Pericardium fibroblast (primary cell): ENCODE measurements around the gene SLC39A5. TPM values are rescaled to one million over a fixed set of nuclear protein-coding genes. Genes with fewer than 3 reads are reported as not detected.

ENCODE experiments used
- total RNA-seq: library from RNA; depleted of rRNA; stranded (reverse); fragments of >200 nt; gene quantifications from 2 replicates; pipeline ENCODE4 v1.2.3, GENCODE V29; 2015

The SLC39A5 gene, protein sequence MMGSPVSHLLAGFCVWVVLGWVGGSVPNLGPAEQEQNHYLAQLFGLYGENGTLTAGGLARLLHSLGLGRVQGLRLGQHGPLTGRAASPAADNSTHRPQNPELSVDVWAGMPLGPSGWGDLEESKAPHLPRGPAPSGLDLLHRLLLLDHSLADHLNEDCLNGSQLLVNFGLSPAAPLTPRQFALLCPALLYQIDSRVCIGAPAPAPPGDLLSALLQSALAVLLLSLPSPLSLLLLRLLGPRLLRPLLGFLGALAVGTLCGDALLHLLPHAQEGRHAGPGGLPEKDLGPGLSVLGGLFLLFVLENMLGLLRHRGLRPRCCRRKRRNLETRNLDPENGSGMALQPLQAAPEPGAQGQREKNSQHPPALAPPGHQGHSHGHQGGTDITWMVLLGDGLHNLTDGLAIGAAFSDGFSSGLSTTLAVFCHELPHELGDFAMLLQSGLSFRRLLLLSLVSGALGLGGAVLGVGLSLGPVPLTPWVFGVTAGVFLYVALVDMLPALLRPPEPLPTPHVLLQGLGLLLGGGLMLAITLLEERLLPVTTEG
- total RNA-seq, result not detected in 2 replicates

DNA sequence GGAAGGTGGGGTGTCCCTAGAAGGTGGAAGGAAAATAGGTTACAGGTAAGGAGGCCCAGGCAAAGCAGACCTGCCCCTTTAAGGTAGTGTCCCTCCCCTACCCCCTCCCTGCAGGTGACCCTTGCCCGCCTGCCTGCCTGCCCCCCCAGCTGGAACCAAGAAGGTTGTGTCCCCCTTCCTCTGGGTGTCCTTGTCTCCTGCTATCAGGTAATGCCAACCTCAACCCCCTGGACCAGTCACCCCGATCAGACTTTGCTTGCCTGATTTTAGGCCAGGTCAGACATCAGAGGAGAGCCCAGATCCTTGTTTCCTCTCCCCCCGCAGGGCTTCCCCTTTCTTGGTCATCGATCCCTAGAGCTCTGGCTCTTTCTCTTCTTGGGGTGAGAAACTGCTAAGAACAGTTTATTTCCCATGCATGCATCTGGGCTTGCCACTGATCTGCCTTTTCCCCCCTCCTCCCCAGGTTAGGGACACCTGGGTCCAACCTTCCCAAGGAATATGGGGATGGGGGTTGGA lies at the start of gene SLC39A5:
SLC39A5 (plus strand) TSS at position 136 of the 516 bp plus-strand sequence. CDS start 1,224 bp downstream, outside the sequence.

GRCh38 chr12:56189099-56189917 lies 40.5 kb upstream of the SLC39A5 start, which contains the start of gene SMARCC2:
SMARCC2 (minus strand) TSS chr12:56189483; CDS start chr12:56189461, 22 bp downstream.

GRCh38 chr12:56221757-56222530 lies 7.9 kb upstream of the SLC39A5 start, which contains the start of gene RNF41:
RNF41 (minus strand) TSS chr12:56221922; CDS start chr12:56214047, 7,875 bp downstream.

DNA sequence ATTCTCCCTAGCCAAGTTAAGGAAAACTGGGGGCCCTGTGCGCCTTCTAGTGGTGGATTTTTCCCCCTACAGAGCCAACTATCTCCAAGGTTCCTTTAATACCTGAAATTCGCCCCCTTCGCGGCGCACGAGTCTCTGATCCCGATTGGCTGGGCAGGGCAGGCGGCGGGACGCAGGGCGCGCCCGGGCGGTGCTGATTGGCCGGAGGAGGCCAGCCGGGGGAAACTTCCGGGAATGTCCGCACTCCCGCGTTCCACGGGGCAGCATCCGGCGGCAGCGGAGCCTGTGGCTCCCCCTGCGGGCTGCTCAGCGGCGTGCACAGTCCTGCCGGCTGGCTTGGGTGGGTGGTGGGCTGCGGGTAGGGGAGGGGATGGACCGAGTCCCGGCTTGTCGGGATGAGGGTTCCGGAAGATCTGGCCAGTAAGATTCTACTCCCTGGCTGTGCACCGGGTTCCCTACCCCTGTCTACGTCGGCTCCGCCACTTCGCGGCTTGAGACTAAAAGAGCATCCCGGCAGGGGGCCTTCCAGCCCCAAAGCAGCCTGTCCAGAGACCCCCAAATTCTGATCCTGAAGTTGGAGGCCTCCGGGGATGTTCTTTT lies 5.6 kb upstream of the SLC39A5 start, which contains the start of gene NABP2:
NABP2 (plus strand) TSS at position 241 of the 600 bp plus-strand sequence. CDS start 515 bp downstream, outside the sequence.

GRCh38 chr12:56258068-56258819 lies 28.4 kb downstream of the SLC39A5 start, which contains the start of gene ANKRD52:
ANKRD52 (minus strand) TSS chr12:56258384; CDS start chr12:56258269, 115 bp downstream.

DNA sequence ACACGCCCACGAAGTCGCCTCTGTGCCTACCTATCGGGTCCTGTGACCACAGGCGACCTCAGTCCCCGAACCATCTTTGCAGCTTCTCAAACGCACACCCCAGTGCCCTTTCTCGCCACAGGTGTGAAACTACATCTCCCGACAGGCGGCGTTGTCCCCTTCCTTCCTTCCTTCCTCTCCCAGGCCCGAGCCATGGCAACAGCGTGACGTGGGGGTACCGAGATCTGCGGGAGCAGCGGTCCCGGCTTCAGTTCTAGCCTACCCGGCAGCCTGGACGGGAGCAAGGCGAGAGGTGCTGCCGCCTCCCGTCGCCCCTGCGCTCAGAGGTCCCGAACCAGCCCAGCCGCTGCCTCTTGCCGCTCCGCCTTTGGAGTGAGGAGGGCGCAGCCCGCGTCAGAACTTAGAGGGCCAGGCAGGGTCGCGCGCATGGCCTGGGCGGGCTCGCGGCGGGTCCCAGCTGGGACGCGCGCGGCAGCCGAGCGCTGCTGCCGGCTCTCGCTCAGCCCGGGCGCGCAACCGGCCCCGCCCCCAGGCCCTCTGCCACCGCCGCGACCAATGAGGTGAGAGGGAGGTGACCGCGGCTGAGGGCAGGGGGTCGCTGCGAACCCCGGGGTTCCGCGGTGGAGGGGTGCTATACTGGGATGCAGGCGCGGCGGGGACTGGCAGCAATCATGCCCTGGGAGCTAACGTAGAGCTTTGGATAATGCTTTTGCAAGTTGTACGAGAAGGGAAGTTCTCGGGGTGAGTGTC lies 37.0 kb downstream of the SLC39A5 start, which contains the start of gene COQ10A:
COQ10A (plus strand) TSS at position 250 of the 750 bp plus-strand sequence; CDS start at position 427, 177 bp downstream.

Other genes starting within 250 kb of the SLC39A5 start
- 7.8 and 12.0 TPM in 2 replicates for gene SUOX, start 232.8 kb upstream of the SLC39A5 start, total RNA-seq
- 2.0 and 10.4 TPM in 2 replicates for gene IKZF4, start 209.0 kb upstream of the SLC39A5 start, total RNA-seq
- gene RPS26, start 188.1 kb upstream of the SLC39A5 start, total RNA-seq, result 1,091 and 4,343 TPM in 2 replicates
- gene ERBB3, start 149.9 kb upstream of the SLC39A5 start, total RNA-seq, result 1.9 and 4.2 TPM in 2 replicates
- 69.7 and 70.5 TPM in 2 replicates for gene PA2G4, start 125.5 kb upstream of the SLC39A5 start, total RNA-seq
- 4,540 and 5,963 TPM in 2 replicates for gene RPL41, start 113.4 kb upstream of the SLC39A5 start, total RNA-seq
- 2.2 and 3.4 TPM in 2 replicates for gene ZC3H10, start 111.8 kb upstream of the SLC39A5 start, total RNA-seq
- gene ESYT1, start 101.8 kb upstream of the SLC39A5 start, total RNA-seq, result 104 and 207 TPM in 2 replicates
- gene MYL6B, start 77.5 kb upstream of the SLC39A5 start, total RNA-seq, result 68.7 and 103 TPM in 2 replicates
- 1,218 and 3,228 TPM in 2 replicates for gene MYL6, start 71.7 kb upstream of the SLC39A5 start, total RNA-seq
- 30.8 and 40.4 TPM in 2 replicates for gene SMARCC2, start 40.6 kb upstream of the SLC39A5 start, total RNA-seq
- 69.4 and 113 TPM in 2 replicates for gene RNF41, start 8.1 kb upstream of the SLC39A5 start, total RNA-seq
- gene NABP2, start 5.7 kb upstream of the SLC39A5 start, total RNA-seq, result 29.3 and 31.5 TPM in 2 replicates
- 15.3 and 23.5 TPM in 2 replicates for gene ANKRD52, start 28.3 kb downstream of the SLC39A5 start, total RNA-seq
- gene COQ10A, start 36.9 kb downstream of the SLC39A5 start, total RNA-seq, result 12.5 and 13.9 TPM in 2 replicates
- gene CS, start 70.3 kb downstream of the SLC39A5 start, total RNA-seq, result 75.0 and 76.6 TPM in 2 replicates
- gene CNPY2, start 85.9 kb downstream of the SLC39A5 start, total RNA-seq, result 77.7 and 92.1 TPM in 2 replicates
- 14.1 and 19.2 TPM in 2 replicates for gene PAN2, start 103.9 kb downstream of the SLC39A5 start, total RNA-seq
- gene IL23A, start 108.8 kb downstream of the SLC39A5 start, total RNA-seq, result not detected in 2 replicates
- 128 and 161 TPM in 2 replicates for gene STAT2, start 130.1 kb downstream of the SLC39A5 start, total RNA-seq
- not detected in 2 replicates for gene APOF, start 132.8 kb downstream of the SLC39A5 start, total RNA-seq
- 2.5 and 6.8 TPM in 2 replicates for gene TIMELESS, start 219.4 kb downstream of the SLC39A5 start, total RNA-seq
- gene MIP, start 224.6 kb downstream of the SLC39A5 start, total RNA-seq, result not detected in 2 replicates
- gene SPRYD4, start 238.5 kb downstream of the SLC39A5 start, total RNA-seq, result 0.51 and 1.3 TPM in 2 replicates